Esophagus muscularis mucosa (tissue), 4 donors: ENCODE results near the gene TOGARAM1. TPM values are rescaled to one million over a fixed set of nuclear protein-coding genes. Genes with fewer than 3 reads are reported as not detected.
A peak's percentile ranks its signal among the peaks of the same experiment; 100 is the strongest.

Source experiments
- DNase-seq: peaks from one replicate; pipeline ENCODE4 v3.0.0-alpha.2; 2017; ENCODE audit errors: extremely low spot score
- H3K27ac ChIP-seq, 4 donors: fragments of 200-600 bp; sonication (generic); replicated peaks in 1 of 4; 1 replicate in 3 of 4; 2 replicates in 1 of 4; pipeline ENCODE4 v1.5.1; 2016 to 2019; ENCODE audit warnings: mild to moderate bottlenecking in 1 of 4
- H3K27me3 ChIP-seq, 4 donors: fragments of 200-600 bp; sonication (generic); one replicate each; pipeline versions ENCODE4 v1.5.1 to v1.6.0; 2016 to 2019
- H3K36me3 ChIP-seq, 4 donors: fragments of 200-600 bp; sonication (generic); one replicate each; pipeline ENCODE4 v1.5.1; 2016 to 2019
- H3K4me1 ChIP-seq, 4 donors: fragments of 200-600 bp; sonication (generic); one replicate each; pipeline ENCODE4 v1.5.1; 2016 to 2019
- H3K4me3 ChIP-seq, 4 donors: fragments of 200-600 bp; sonication (generic); 1 replicate in 2 of 4; 2 replicates in 2 of 4; pipeline ENCODE4 v1.5.1; 2016 to 2019; ENCODE audit warnings: mild to moderate bottlenecking in 4 of 4, moderate library complexity in 1 of 4
- H3K9me3 ChIP-seq, 4 donors: fragments of 200-600 bp; sonication (generic); 1 replicate in 3 of 4; 2 replicates in 1 of 4; pipeline ENCODE4 v1.5.1; 2016 to 2019
- EP300 ChIP-seq: sonication (generic); formaldehyde crosslinking; IDR thresholded peaks from one replicate; pipeline ENCODE4 v1.6.1; 2017; ENCODE audit warnings: antibody characterized with exemption
- POLR2A ChIP-seq: fragments of 450-650 bp; IDR thresholded peaks from one replicate; pipeline ENCODE4 v1.6.1; 2017; ENCODE audit warnings: antibody characterized with exemption, moderate library complexity, mild to moderate bottlenecking, low read depth
- POLR2AphosphoS5 ChIP-seq, 2 donors: sonication (generic); formaldehyde crosslinking; IDR thresholded peaks; one replicate each; pipeline ENCODE4 v1.6.1; 2017; ENCODE audit warnings: antibody characterized with exemption in 2 of 2
- WGBS: methylation state at CpG from one replicate; pipeline ENCODE4 v1.1.5; 2018; 5-methylcytosine and 5-hydroxymethylcytosine counted together
- intact Hi-C: fragments of 100-400 bp; cut with DNase I; formaldehyde crosslinking; loops from one replicate; pipeline ENCODE4 v1.15.1; 2023
- total RNA-seq, 4 donors: library from RNA; depleted of rRNA; stranded (reverse); fragments of >200 nt; gene quantifications; one replicate each; pipeline versions ENCODE4 v1.1.0 to v1.2.1, GENCODE V29; 2016
- TF ChIP-seq, protein P1 (sequence below), 3 experiments: fragments of 200-600 bp in 2 of 3; fragments of 450-650 bp in 1 of 3; sonication (generic) in 2 of 3; IDR thresholded peaks; one replicate each; pipeline ENCODE4 v1.5.1; 2017 to 2019; ENCODE audit warnings: antibody characterized with exemption in 3 of 3, mild to moderate bottlenecking in 2 of 3, moderate library complexity in 1 of 3

TOGARAM1 gene
- total RNA-seq, 4 donors from 2014 or later: 11.8 to 17.9 (median 14.9) TPM

DNA sequence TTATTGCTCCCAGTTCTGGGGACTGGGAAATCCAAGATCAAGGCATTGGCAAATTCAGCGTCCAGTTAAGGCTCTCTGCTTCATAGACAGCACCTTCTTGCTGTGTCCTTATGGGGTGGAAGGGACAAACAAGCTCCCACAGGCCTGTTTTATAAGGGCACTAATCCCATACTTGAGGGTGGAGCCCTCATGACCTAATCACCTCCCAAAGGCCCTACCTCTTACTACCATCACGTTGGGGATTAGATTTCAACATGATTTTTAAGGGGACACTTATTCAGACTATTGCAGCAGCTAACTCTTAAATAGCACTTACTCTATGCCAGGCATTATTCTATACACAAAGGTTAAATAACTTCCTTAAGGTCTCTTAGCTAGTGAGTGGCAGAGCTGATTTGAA, 17.3 kb downstream of the TOGARAM1 start:
- Histone ChIP-seq H3K4me3 (no peak overlapping the region), H3K4me1 (peaks cover 10 to 30% (median 18%) of the 10 kb centered on the region in 4 donors), H3K36me3 (no peaks in the 10 kb centered on the region), H3K27me3 (no peaks in the 10 kb centered on the region), H3K27ac (no peak overlapping the region), H3K9me3 (no peaks in the 10 kb centered on the region)
- no peak for TF ChIP-seq POLR2AphosphoS5 (IDR thresholded peaks at IDR 0.05)
- TF ChIP-seq, protein P1, sequence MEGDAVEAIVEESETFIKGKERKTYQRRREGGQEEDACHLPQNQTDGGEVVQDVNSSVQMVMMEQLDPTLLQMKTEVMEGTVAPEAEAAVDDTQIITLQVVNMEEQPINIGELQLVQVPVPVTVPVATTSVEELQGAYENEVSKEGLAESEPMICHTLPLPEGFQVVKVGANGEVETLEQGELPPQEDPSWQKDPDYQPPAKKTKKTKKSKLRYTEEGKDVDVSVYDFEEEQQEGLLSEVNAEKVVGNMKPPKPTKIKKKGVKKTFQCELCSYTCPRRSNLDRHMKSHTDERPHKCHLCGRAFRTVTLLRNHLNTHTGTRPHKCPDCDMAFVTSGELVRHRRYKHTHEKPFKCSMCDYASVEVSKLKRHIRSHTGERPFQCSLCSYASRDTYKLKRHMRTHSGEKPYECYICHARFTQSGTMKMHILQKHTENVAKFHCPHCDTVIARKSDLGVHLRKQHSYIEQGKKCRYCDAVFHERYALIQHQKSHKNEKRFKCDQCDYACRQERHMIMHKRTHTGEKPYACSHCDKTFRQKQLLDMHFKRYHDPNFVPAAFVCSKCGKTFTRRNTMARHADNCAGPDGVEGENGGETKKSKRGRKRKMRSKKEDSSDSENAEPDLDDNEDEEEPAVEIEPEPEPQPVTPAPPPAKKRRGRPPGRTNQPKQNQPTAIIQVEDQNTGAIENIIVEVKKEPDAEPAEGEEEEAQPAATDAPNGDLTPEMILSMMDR (IDR thresholded peaks at IDR 0.05): no peak
- TF ChIP-seq POLR2A: no peak
- no peak for TF ChIP-seq EP300
- intact Hi-C loops: no loop called here
- 64% methylated on average over 2 of the region's 2 CpGs for WGBS
- DNase-seq: no peak

DNA sequence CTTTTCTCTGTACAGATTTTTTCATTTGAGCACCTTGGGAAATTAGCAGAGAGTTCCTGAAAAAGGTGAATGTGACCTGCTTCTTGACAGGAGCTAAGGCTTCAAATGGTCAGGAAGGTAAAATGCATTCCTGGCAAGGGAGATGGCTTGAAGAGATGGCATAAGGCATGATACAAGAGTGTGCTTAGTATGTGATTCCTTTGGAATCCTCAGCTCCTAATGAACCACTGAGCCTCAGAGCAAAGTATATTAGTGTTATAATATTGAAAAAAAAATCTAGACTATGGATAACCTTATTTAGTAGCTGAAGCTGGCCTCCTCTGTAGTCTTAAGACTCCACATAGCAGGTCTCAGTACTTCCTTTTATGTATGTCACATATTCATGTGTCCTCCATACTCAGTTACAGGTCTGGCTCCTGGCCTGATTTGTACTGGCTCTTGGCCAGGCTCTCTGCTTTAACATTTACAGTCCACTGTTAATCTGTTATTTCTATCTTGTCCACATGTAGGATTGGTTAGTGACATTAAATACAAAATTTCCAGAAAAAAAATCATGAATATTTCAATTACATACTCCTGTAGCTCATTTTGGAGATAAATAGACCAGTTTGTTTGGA, 17.9 kb downstream of the TOGARAM1 start:
- H3K9me3 ChIP-seq: no peaks in the 10 kb centered on the region
- H3K36me3 ChIP-seq: no peaks in the 10 kb centered on the region
- intact Hi-C loops: no loop called here
- H3K4me1 ChIP-seq: peaks cover 10 to 30% (median 18%) of the 10 kb centered on the region in 4 donors
- H3K4me3 ChIP-seq: no peak overlapping the region
- no peak overlapping the region for H3K27ac ChIP-seq
- TF ChIP-seq, protein P1 (IDR thresholded peaks at IDR 0.05): no peak
- TF ChIP-seq POLR2A: no peak
- no peak for TF ChIP-seq POLR2AphosphoS5 (IDR thresholded peaks at IDR 0.05)
- no peak for TF ChIP-seq EP300
- H3K27me3 ChIP-seq: no peaks in the 10 kb centered on the region
- DNase-seq: no peak

DNA sequence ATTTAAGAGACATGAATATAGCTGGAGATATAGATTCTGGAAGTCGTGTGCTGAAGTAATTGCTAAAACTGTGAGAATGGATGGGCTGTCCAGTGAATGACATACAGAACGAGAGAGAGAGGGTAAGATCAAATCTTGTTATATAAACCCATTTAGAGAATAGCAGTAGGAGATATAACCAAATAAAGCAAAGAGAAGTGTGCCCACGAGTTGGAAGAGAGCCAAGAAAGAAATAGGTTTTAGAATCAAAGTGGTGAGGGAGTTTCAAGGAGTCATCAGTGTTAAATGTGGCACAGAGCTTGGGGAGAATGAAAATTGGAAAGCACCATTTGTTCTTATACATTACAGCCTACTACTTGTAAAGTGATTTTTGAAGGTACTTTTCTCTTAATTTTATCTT, 19.2 kb downstream of the TOGARAM1 start:
- intact Hi-C loops: no loop called here
- peaks cover 10 to 30% (median 18%) of the 10 kb centered on the region in 4 donors for H3K4me1 ChIP-seq
- H3K27ac ChIP-seq: no peak overlapping the region
- no peaks in the 10 kb centered on the region for H3K9me3 ChIP-seq
- DNase-seq: no peak
- WGBS: 53% methylated on average over 3 of the region's 3 CpGs
- no peak for TF ChIP-seq POLR2A
- TF ChIP-seq, protein P1 (IDR thresholded peaks at IDR 0.05): no peak
- no peak for TF ChIP-seq POLR2AphosphoS5 (IDR thresholded peaks at IDR 0.05)
- no peak for TF ChIP-seq EP300
- H3K27me3 ChIP-seq: no peaks in the 10 kb centered on the region
- H3K36me3 ChIP-seq: no peaks in the 10 kb centered on the region
- no peak overlapping the region for H3K4me3 ChIP-seq

DNA sequence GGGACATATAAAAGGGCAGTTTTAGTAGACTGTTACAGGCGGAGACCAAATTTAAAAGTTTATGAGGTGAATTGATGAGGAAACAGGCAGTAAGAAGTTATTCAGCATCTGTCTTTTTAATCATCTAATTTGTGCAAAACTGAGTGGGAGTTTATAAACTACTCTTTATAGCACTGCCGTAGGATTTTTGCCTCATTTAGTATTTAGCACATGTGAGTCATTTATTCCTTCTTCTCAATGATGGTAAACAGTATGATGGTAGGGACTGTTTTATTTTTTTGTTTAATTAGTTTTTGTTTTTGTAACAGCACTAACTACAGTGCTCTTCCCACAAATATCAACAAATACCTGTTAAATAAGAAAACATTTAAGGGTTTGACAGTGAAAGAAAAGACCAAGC, 20.6 kb downstream of the TOGARAM1 start:
- TF ChIP-seq, protein P1 (IDR thresholded peaks at IDR 0.05): no peak
- no peak for TF ChIP-seq POLR2AphosphoS5 (IDR thresholded peaks at IDR 0.05)
- no peak for TF ChIP-seq POLR2A
- no peak for TF ChIP-seq EP300
- no peaks in the 10 kb centered on the region for H3K27me3 ChIP-seq
- intact Hi-C loops: no loop called here
- H3K36me3 ChIP-seq: no peaks in the 10 kb centered on the region
- H3K27ac ChIP-seq: no peak overlapping the region
- H3K9me3 ChIP-seq: no peaks in the 10 kb centered on the region
- peaks cover 10 to 30% (median 18%) of the 10 kb centered on the region in 4 donors for H3K4me1 ChIP-seq
- DNase-seq: no peak
- WGBS: 75% methylated on average over 2 of the region's 2 CpGs
- H3K4me3 ChIP-seq: no peak overlapping the region

DNA sequence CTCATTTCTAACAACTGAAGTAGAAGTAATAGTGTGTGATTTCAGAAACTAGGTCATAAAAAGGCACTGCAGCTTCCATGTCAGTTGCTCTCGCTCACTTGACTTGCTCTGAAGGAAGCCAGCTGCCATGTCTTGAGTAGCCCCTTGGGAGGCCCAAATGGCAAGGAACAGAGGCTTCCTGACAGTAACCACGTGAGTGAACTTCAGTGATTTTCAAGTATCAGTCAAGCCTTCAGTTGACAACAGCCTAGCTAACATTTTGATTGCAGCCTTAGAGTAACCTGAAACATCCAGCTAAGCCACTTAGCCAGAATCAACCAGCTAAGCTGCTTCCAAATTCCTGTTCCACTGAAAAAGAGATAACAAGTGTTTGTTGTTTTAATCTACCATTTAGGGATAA, 26.7 kb downstream of the TOGARAM1 start:
- intact Hi-C loops: no loop called here
- peak in 1 of 2 donors; percentile 14 for TF ChIP-seq POLR2AphosphoS5 (IDR thresholded peaks at IDR 0.05)
- TF ChIP-seq POLR2A: no peak
- TF ChIP-seq, protein P1 (IDR thresholded peaks at IDR 0.05): no peak
- TF ChIP-seq EP300: no peak
- no peaks in the 10 kb centered on the region for H3K27me3 ChIP-seq
- DNase-seq: no peak
- H3K4me3 ChIP-seq: no peak overlapping the region
- no peaks in the 10 kb centered on the region for H3K9me3 ChIP-seq
- no peaks in the 10 kb centered on the region for H3K36me3 ChIP-seq
- 95% methylated on average over 2 of the region's 2 CpGs for WGBS
- H3K27ac ChIP-seq: no peak overlapping the region
- H3K4me1 ChIP-seq: peaks cover 0 to 12% (median 9%) of the 10 kb centered on the region in 4 donors
